ENCODE data around the gene DNAAF8.

Gene DNAAF8

GRCh38 chr16:4695473-4696171 is 38.7 kb upstream of the DNAAF8 start:
- no peak for DNase-seq

- no peak for DNase-seq
Observed at GRCh38 chr16:4696172-4696904, 38.0 kb upstream of the DNAAF8 start.

- DNase-seq, result no peak
Observed at GRCh38 chr16:4696905-4697847, 37.2 kb upstream of the DNAAF8 start.

GRCh38 chr16:4697848-4698291 is 36.5 kb upstream of the DNAAF8 start:
- no peak for DNase-seq

GRCh38 chr16:4698321-4699045 is 35.9 kb upstream of the DNAAF8 start:
- DNase-seq, result no peak

- DNase-seq, result no peak
Observed at GRCh38 chr16:4699046-4699556, 35.2 kb upstream of the DNAAF8 start.

- DNase-seq, result no peak
Observed at GRCh38 chr16:4700380-4700996, 33.8 kb upstream of the DNAAF8 start.

DNA sequence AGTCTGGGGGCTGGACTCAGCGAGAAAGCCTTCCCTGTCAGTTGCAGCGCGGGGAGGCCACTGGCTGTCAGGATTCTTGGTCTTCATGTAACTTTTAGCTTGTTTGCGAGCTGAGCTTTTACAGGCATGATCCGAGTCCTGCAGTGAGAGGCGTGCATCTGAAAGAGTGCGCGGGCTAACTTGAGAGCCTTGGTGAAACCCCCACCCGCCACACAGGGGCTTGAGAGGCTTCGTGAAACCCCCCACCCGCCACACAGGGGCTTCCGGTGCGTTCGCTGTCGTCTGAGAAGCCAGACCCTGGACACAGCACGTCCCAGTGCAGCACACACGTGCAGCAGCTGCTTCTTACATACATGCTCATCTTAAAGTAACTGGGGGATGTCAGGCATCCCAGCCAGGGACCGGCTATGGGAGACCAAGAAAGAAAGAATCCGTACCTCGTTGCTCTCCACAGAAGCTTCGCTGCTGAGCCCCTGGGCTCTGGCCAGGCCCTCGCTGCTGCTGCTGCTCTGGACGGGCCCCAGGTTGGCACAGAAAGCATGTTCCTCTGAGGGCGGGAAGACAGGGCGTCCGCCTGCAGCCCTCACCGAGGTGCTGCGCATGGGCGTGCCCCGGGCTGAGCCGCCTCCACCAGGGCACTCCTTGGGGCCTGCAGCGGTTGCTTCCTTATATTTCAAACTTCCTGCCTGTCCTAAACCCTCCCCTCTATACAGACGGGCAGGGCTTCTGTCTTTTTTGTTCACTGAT is 33.2 kb upstream of the DNAAF8 start:
- no peak for DNase-seq

- no peak for DNase-seq
Observed at GRCh38 chr16:4701791-4702465, 32.4 kb upstream of the DNAAF8 start.

- no peak for DNase-seq
Observed at GRCh38 chr16:4702466-4702808, 31.9 kb upstream of the DNAAF8 start.

GRCh38 chr16:4703906-4704305 is 30.4 kb upstream of the DNAAF8 start:
- no peak for DNase-seq

GRCh38 chr16:4704491-4704890 is 29.8 kb upstream of the DNAAF8 start:
- no peak for DNase-seq

GRCh38 chr16:4704913-4705312 is 29.4 kb upstream of the DNAAF8 start:
- DNase-seq, result no peak

- no peak for DNase-seq
Observed at GRCh38 chr16:4706871-4707270, 27.5 kb upstream of the DNAAF8 start.

DNA sequence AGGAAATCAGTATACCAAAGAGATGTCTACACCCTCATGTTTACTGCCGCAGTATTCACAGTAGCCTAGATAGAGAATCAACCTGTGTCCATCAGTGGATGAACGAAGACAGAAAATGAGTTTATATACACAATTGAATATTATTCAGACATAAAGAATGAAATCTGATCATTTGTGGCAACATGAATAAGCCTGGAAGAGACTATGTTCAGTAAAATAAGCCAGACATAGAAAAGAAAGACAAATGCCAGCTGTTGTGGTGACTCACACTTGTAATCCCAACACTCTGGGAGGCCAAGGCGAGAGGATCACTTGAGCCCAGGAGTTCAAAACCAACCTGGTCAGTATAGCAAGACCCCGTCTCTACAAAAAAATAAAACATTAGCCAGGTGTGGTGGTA is 24.9 kb upstream of the DNAAF8 start:
- no peak for DNase-seq

GRCh38 chr16:4713663-4714501 is 20.5 kb upstream of the DNAAF8 start:
- no peak for DNase-seq

DNA sequence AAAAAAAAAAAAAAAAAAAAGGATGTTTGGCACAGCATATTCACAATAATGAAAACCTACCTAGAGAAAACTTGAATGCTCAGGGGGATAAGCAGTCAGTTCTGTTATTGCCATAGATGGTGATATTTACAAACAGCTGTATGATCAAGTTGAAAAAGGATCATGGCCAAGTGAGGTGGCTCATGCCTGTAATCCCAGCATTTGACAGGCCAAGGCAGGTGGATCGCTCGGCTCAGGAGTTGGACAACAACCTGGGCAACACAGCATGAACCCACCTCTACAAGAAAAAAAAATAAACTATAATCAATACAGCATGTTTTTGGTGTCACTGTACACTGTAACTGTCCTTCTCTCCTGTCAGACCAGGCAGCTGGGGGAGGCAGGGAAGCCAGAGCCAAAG is 19.3 kb upstream of the DNAAF8 start:
- DNase-seq, result no peak

DNA sequence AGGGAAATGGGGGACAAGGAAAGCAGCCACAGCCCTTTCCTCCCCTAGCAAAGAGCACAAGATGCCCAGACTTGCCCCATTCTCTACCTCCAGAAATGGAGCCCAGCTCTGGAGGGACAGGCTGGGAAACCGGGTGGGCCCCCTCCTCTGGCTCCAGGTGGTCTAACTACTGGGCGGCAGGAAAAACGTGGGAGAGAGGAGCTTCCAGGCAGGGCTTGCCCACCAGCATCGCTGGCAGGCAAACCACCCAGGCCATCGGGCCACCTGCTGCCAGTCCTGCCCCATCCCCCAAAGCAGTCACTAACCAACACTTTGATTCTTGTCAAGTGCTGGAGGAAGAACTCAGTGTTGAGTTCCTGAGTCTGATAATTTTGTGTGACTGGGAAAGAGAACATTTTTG is 15.9 kb upstream of the DNAAF8 start:
- no peak for DNase-seq

DNA sequence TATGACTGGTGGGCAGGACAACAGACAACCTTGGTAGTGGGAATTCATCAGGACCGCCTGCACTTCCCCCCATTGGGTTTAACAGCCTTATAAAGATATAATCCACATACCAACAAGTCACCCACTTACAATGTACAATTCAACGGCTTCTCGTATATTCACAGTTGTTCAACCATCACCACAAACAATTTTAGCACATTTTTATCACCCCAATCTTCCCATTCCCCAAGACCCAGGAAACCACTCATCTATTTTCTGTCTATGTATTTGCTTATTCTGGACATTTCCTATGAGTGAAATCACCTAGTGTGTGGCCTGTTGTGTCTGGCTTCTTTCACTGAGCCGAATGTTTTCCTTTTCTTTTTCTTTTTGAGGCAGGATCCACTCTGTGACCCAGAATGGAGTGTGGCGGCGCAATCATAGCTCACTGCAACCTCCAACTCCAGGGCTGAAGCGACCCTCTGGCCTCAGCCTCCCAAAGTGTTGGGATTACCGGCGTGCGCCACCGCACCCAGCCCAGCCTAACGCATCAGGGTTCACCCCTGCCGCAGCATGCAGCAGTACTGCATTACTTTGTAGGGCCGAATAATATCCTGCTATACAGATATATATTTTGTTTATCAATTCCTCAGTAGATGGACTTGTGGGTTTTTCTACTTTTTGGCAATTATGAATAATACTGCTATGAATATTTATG is 11.1 kb upstream of the DNAAF8 start:
- DNase-seq, result no peak
